ENCODE data around the gene KBTBD8. TPM values are rescaled to one million over a fixed set of nuclear protein-coding genes. Genes with fewer than 3 reads are reported as not detected.

The KBTBD8 gene
- total and polyA plus RNA-seq, 2 of the 13 experiments (the other 11 are each of a cell fraction or from before 2014, with no cell fraction given) = 1.1 to 7.6 TPM

DNA sequence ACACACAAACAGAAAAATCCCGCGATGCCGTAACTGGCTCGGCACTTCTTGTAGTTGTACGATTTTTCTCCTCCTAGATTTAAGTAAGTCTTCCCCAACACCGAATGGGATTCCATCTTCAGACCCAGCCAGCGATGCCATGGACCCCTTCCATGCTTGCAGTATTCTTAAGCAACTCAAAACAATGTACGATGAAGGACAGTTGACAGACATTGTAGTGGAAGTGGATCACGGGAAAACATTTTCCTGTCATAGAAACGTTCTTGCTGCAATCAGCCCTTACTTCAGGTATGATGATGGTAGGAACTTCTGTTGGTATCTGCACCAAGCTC lies 763 bp downstream of the KBTBD8 start:
- POLR2A ChIA-PET = interaction anchor here (1.5 kb wide), 1 partner anchor 27 kb away, joined by 4 read pairs; no protein-coding TSS in a partner anchor
- ATAC-seq (no peak), DNase-seq (ENCODE audit: low spot score) (no peak), FAIRE-seq (no peak)
- H3K27ac ChIP-seq (ENCODE audit: extremely low read length, insufficient read depth, low read length) = peak overlapping the region; percentile 11
- in situ Hi-C loops (cut with HindIII; ENCODE audit: extremely low pct_ligation_motif_present, low pct_unique_long_range_greater_than_20kb) (loop anchor here (25.0 kb wide), 1 partner anchor 1888 kb away; no protein-coding TSS in a partner anchor), intact Hi-C loops (cut with micrococcal nuclease; ENCODE audit: unreplicated experiment) (no loop called here)
- peak overlapping the region; percentile 69 to 98 (median 83) for H3K4me3 ChIP-seq (replicated peaks in 1 of 3; ENCODE audit: insufficient read depth in 1 of 3, low read depth in 2 of 3, low read length in 3 of 3)
- no peaks in the 10 kb centered on the region for H4K20me1 ChIP-seq (ENCODE audit: insufficient read depth, low read length)
- no peaks in the 10 kb centered on the region for H3K36me3 ChIP-seq (replicated peaks in 1 of 2; ENCODE audit: control insufficient read depth in 1 of 2, insufficient read depth in 2 of 2, low read length in 2 of 2)
- H3K4me2 ChIP-seq (ENCODE audit: low read depth, low read length) = peak overlapping the region; percentile 83
- WGBS (ENCODE audit: low lambda C conversion rate) = 1% methylated on average over 10 of the region's 10 CpGs
- H2AFZ ChIP-seq (ENCODE audit: low read length) = peak overlapping the region; percentile 55
- H3K9ac ChIP-seq (ENCODE audit: insufficient read depth, low read depth, low read length) = peak overlapping the region; percentile 51
- H3K4me1 ChIP-seq (ENCODE audit: insufficient read depth, low read length) = 0 out of 2 replicates have a peak, but pooled peaks cover 5% of the 10 kb centered on the region
- CTCF ChIA-PET (ENCODE audit: low intra/inter-chr PET ratio, low total read pairs) = no interaction called here
- no peaks in the 10 kb centered on the region for H3K9me3 ChIP-seq (ENCODE audit: low read length)
- no peaks in the 10 kb centered on the region for H3K27me3 ChIP-seq (ENCODE audit: control insufficient read depth in 1 of 2, insufficient read depth in 2 of 2, low read length in 2 of 2)
- BruUV-seq (replicated peaks) = no TSS peak
- H3K79me2 ChIP-seq (ENCODE audit: insufficient read depth, low read length) = no peaks in the 10 kb centered on the region
- TF ChIP-seq MED8 (CRISPR knock-in tag; IDR thresholded peaks at IDR 0.05; ENCODE audit: insufficient replicate concordance) = no peak
- TF ChIP-seq, protein P1, sequence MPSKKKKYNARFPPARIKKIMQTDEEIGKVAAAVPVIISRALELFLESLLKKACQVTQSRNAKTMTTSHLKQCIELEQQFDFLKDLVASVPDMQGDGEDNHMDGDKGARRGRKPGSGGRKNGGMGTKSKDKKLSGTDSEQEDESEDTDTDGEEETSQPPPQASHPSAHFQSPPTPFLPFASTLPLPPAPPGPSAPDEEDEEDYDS (CRISPR knock-in tag; IDR thresholded peaks at IDR 0.05) = no peak
- TF ChIP-seq FOXJ3 (CRISPR knock-in tag; IDR thresholded peaks at IDR 0.05; ENCODE audit: borderline replicate concordance) = 0 out of 2 replicates have a peak, but pooled peaks have one; percentile 16
- no peak for TF ChIP-seq MAFF (IDR thresholded peaks at IDR 0.05; ENCODE audit: low read depth, low read length)
- no peak for TF ChIP-seq NFIC (IDR thresholded peaks at IDR 0.05; ENCODE audit: low read length)
- TF ChIP-seq ZNF567 (CRISPR knock-in tag; IDR thresholded peaks at IDR 0.05; ENCODE audit: borderline replicate concordance) = no peak
- TF ChIP-seq GABPA (IDR thresholded peaks at IDR 0.05; ENCODE audit: low read depth, low read length) = no peak
- TF ChIP-seq GABPA (CRISPR knock-in tag; IDR thresholded peaks at IDR 0.05; ENCODE audit: low read depth) = no peak
- TF ChIP-seq, protein P2, sequence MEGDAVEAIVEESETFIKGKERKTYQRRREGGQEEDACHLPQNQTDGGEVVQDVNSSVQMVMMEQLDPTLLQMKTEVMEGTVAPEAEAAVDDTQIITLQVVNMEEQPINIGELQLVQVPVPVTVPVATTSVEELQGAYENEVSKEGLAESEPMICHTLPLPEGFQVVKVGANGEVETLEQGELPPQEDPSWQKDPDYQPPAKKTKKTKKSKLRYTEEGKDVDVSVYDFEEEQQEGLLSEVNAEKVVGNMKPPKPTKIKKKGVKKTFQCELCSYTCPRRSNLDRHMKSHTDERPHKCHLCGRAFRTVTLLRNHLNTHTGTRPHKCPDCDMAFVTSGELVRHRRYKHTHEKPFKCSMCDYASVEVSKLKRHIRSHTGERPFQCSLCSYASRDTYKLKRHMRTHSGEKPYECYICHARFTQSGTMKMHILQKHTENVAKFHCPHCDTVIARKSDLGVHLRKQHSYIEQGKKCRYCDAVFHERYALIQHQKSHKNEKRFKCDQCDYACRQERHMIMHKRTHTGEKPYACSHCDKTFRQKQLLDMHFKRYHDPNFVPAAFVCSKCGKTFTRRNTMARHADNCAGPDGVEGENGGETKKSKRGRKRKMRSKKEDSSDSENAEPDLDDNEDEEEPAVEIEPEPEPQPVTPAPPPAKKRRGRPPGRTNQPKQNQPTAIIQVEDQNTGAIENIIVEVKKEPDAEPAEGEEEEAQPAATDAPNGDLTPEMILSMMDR (CRISPR knock-in tag; IDR thresholded peaks at IDR 0.05) = no peak
- no peak for TF ChIP-seq KDM2A (CRISPR knock-in tag; IDR thresholded peaks at IDR 0.05; ENCODE audit: borderline replicate concordance, low read depth)
- TF ChIP-seq, protein P3, sequence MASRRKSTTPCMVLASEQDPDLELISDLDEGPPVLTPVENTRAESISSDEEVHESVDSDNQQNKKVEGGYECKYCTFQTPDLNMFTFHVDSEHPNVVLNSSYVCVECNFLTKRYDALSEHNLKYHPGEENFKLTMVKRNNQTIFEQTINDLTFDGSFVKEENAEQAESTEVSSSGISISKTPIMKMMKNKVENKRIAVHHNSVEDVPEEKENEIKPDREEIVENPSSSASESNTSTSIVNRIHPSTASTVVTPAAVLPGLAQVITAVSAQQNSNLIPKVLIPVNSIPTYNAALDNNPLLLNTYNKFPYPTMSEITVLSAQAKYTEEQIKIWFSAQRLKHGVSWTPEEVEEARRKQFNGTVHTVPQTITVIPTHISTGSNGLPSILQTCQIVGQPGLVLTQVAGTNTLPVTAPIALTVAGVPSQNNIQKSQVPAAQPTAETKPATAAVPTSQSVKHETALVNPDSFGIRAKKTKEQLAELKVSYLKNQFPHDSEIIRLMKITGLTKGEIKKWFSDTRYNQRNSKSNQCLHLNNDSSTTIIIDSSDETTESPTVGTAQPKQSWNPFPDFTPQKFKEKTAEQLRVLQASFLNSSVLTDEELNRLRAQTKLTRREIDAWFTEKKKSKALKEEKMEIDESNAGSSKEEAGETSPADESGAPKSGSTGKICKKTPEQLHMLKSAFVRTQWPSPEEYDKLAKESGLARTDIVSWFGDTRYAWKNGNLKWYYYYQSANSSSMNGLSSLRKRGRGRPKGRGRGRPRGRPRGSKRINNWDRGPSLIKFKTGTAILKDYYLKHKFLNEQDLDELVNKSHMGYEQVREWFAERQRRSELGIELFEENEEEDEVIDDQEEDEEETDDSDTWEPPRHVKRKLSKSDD (CRISPR knock-in tag; IDR thresholded peaks at IDR 0.05; ENCODE audit: low read depth) = no peak
- TF ChIP-seq KLF12 (CRISPR knock-in tag; IDR thresholded peaks at IDR 0.05; ENCODE audit: borderline replicate concordance) = no peak
- TF ChIP-seq ZBTB4 (CRISPR knock-in tag; IDR thresholded peaks at IDR 0.05; ENCODE audit: borderline replicate concordance) = no peak

Data from HepG2 (cell line).